Body of pancreas (tissue), 4 donors: ENCODE data around the gene KLF7.

Experiments used
- CTCF ChIP-seq, 7 experiments: fragments of 450-650 bp in 4 of 7; fragments of 200-600 bp in 3 of 7; sonication (generic) in 3 of 7; IDR thresholded peaks; one replicate each; pipeline ENCODE4 v1.5.1; 2016 to 2019; ENCODE audit warnings: antibody characterized with exemption in 7 of 7
- POLR2A ChIP-seq, 3 donors: fragments of 450-650 bp; IDR thresholded peaks; one replicate each; pipeline ENCODE4 v1.6.1; 2016; ENCODE audit warnings: antibody characterized with exemption in 3 of 3, mild to moderate bottlenecking in 2 of 3

- TF ChIP-seq CTCF (IDR thresholded peaks at IDR 0.05): no peak
- TF ChIP-seq POLR2A (IDR thresholded peaks at IDR 0.05): peak in 1 of 3 donors; percentile 39
These were observed 2.5 kb downstream of the KLF7 start for GRCh38 chr2:207163053-207163755.
